Naive thymus-derived CD8-positive, alpha-beta T cell (primary cell): ENCODE results near the gene NAA35. TPM values are rescaled to one million over a fixed set of nuclear protein-coding genes. Genes with fewer than 3 reads are reported as not detected.
"Not testable (repeated sequence)": the region's sequence is repeated elsewhere in the genome, so short reads cannot be mapped to it uniquely, and the experiment has no call there.

Experiments used
- ATAC-seq, 2 donors: fragments of 150-1000 bp; cut with Tn5 transposase in 1 of 2; sonication (Bioruptor Pico), chemical (Tn5 transposase) in 1 of 2; 1 replicate in 1 of 2; 2 replicates in 1 of 2; pipeline ENCODE4 v1.10.0; 2021; ENCODE audit warnings: mild to moderate bottlenecking in 2 of 2, moderate library complexity in 2 of 2
- POLR2A ChIA-PET: fragments of 350-600 bp; sonication (Branson Sonifier 250); formaldehyde crosslinking; loops from one replicate; lab custom pipeline; 2021; ENCODE audit warnings: antibody characterized with exemption; lab: Charles Lee
- DNase-seq, 10 donors: peaks; one replicate each; pipeline versions ENCODE4 v3.0.0 to v3.0.0-alpha.2; 2020 to 2022
- H3K27ac Mint-ChIP-seq, 10 donors: one replicate each; pipeline ENCODE4 v1.8.0; 2020 to 2022; ENCODE audit warnings: mild to moderate bottlenecking in 10 of 10, mixed read lengths in 10 of 10, moderate library complexity in 4 of 10, inconsistent platforms in 1 of 10
- H3K27me3 Mint-ChIP-seq, 5 donors: one replicate each; pipeline ENCODE4 v1.8.0; 2021 to 2022; ENCODE audit warnings: mixed read lengths in 5 of 5
- H3K36me3 Mint-ChIP-seq, 3 donors: one replicate each; pipeline ENCODE4 v1.8.0; 2020 to 2022; ENCODE audit warnings: mixed read lengths in 3 of 3, mild to moderate bottlenecking in 2 of 3, inconsistent platforms in 1 of 3
- H3K4me1 Mint-ChIP-seq, 4 donors: one replicate each; pipeline ENCODE4 v1.8.0; 2021 to 2022; ENCODE audit warnings: mixed read lengths in 4 of 4
- H3K4me3 Mint-ChIP-seq, 10 donors: one replicate each; pipeline ENCODE4 v1.8.0; 2020 to 2022; ENCODE audit warnings: mild to moderate bottlenecking in 10 of 10, mixed read lengths in 10 of 10, moderate library complexity in 6 of 10, inconsistent platforms in 1 of 10
- H3K9me3 Mint-ChIP-seq, 9 donors: one replicate each; pipeline ENCODE4 v1.8.0; 2020 to 2022; ENCODE audit warnings: mixed read lengths in 9 of 9, mild to moderate bottlenecking in 3 of 9, inconsistent platforms in 1 of 9, moderate library complexity in 1 of 9
- polyA plus RNA-seq, 3 donors: library from polyadenylated mRNA; unstranded; fragments of 300-500 nt; fragmentation: Illumina TruSeq; gene quantifications; one replicate each; pipeline ENCODE4 v1.2.3, GENCODE V29; 2021
- total RNA-seq, 8 experiments: library from RNA in 2 of 8; stranded (reverse) in 2 of 8; gene quantifications; one replicate each; pipeline ENCODE4 v1.2.3 and lab custom pipeline; 2021 to 2026

NAA35 gene
- total and polyA plus RNA-seq, 5 experiments from 2014 or later: 15.0 to 32.3 (median 16.3) TPM

- POLR2A ChIA-PET: no interaction called here
- ATAC-seq: no peak
- H3K4me3 Mint-ChIP-seq: peak overlapping the region in 1 of 10 donors; percentile 12
- H3K27ac Mint-ChIP-seq: no peak overlapping the region
- DNase-seq: no peak
- peaks cover 0 to 7% (median 0%) of the 10 kb centered on the region in 9 donors for H3K9me3 Mint-ChIP-seq
- H3K36me3 Mint-ChIP-seq: no peaks in the 10 kb centered on the region
- no peaks in the 10 kb centered on the region for H3K4me1 Mint-ChIP-seq
- peaks cover 0 to 8% (median 0%) of the 10 kb centered on the region in 5 donors for H3K27me3 Mint-ChIP-seq
These were observed 99.3 kb downstream of the NAA35 start for GRCh38 chr9:86039991-86040860.

- no peaks in the 10 kb centered on the region for H3K4me1 Mint-ChIP-seq
These were observed 99.9 kb downstream of the NAA35 start for GRCh38 chr9:86040861-86041155.

GRCh38 chr9:86041311-86041741 lies 100.4 kb downstream of the NAA35 start:
- POLR2A ChIA-PET: no interaction called here
- H3K4me1 Mint-ChIP-seq: no peaks in the 10 kb centered on the region
- ATAC-seq (no peak), DNase-seq (no peak)
- H3K36me3 Mint-ChIP-seq: no peaks in the 10 kb centered on the region
- H3K9me3 Mint-ChIP-seq: peaks cover 0 to 7% (median 0%) of the 10 kb centered on the region in 9 donors
- no peak overlapping the region for H3K4me3 Mint-ChIP-seq
- H3K27ac Mint-ChIP-seq: no peak overlapping the region
- H3K27me3 Mint-ChIP-seq: peaks cover 0 to 8% (median 0%) of the 10 kb centered on the region in 5 donors

More at GRCh38 chr9:86040861-86041155, 99.9 kb downstream of the NAA35 start:
- ATAC-seq (no peak), DNase-seq (no peak)
- Mint-ChIP-seq H3K4me3 (peak overlapping the region in 1 of 10 donors; percentile 12), H3K9me3 (peaks cover 0 to 7% (median 0%) of the 10 kb centered on the region in 9 donors), H3K36me3 (no peaks in the 10 kb centered on the region), H3K27ac (no peak overlapping the region), H3K27me3 (peaks cover 0 to 8% (median 0%) of the 10 kb centered on the region in 5 donors)
- POLR2A ChIA-PET: no interaction called here

GRCh38 chr9:86042199-86042978 lies 101.4 kb downstream of the NAA35 start:
- Mint-ChIP-seq H3K4me1 (no peaks in the 10 kb centered on the region), H3K9me3 (peaks cover 0 to 5% (median 0%) of the 10 kb centered on the region in 9 donors), H3K36me3 (no peaks in the 10 kb centered on the region), H3K27me3 (peaks cover 0 to 5% (median 0%) of the 10 kb centered on the region in 5 donors), H3K27ac (no peak overlapping the region), H3K4me3 (no peak overlapping the region)
- DNase-seq (no peak), ATAC-seq (no peak)
- POLR2A ChIA-PET: no interaction called here

GRCh38 chr9:86043586-86043985 lies 102.6 kb downstream of the NAA35 start:
- H3K27ac Mint-ChIP-seq: no peak overlapping the region
- peaks cover 0 to 3% (median 0%) of the 10 kb centered on the region in 5 donors for H3K27me3 Mint-ChIP-seq
- H3K9me3 Mint-ChIP-seq: peaks cover 0 to 5% (median 0%) of the 10 kb centered on the region in 9 donors
- H3K4me1 Mint-ChIP-seq: no peaks in the 10 kb centered on the region
- no peaks in the 10 kb centered on the region for H3K36me3 Mint-ChIP-seq
- no peak for DNase-seq
- H3K4me3 Mint-ChIP-seq: no peak overlapping the region
- ATAC-seq: no peak
- POLR2A ChIA-PET: no interaction called here

- no peak for DNase-seq
- H3K4me1 Mint-ChIP-seq: no peaks in the 10 kb centered on the region
- H3K27me3 Mint-ChIP-seq: peaks cover 0 to 3% (median 0%) of the 10 kb centered on the region in 5 donors
- POLR2A ChIA-PET: no interaction called here
- no peak overlapping the region for H3K4me3 Mint-ChIP-seq
- no peak for ATAC-seq
- peaks cover 0 to 4% (median 0%) of the 10 kb centered on the region in 9 donors for H3K9me3 Mint-ChIP-seq
- H3K36me3 Mint-ChIP-seq: no peaks in the 10 kb centered on the region
- no peak overlapping the region for H3K27ac Mint-ChIP-seq
These were observed 103.1 kb downstream of the NAA35 start for GRCh38 chr9:86043999-86044398.

GRCh38 chr9:86045654-86046053 lies 104.7 kb downstream of the NAA35 start:
- no peak for ATAC-seq
- POLR2A ChIA-PET: no interaction called here
- DNase-seq: no peak
- Mint-ChIP-seq H3K4me1 (no peaks in the 10 kb centered on the region), H3K27me3 (peaks cover 0 to 2% (median 0%) of the 10 kb centered on the region in 5 donors), H3K36me3 (no peaks in the 10 kb centered on the region), H3K9me3 (peaks cover 0 to 4% (median 0%) of the 10 kb centered on the region in 9 donors), H3K27ac (no peak overlapping the region), H3K4me3 (no peak overlapping the region)

GRCh38 chr9:86046071-86046636 lies 105.2 kb downstream of the NAA35 start:
- no peak overlapping the region for H3K27ac Mint-ChIP-seq

GRCh38 chr9:86046930-86047341 lies 106.0 kb downstream of the NAA35 start:
- H3K4me3 Mint-ChIP-seq: no peak overlapping the region
- no peaks in the 10 kb centered on the region for H3K27me3 Mint-ChIP-seq
- peaks cover 0 to 4% (median 0%) of the 10 kb centered on the region in 9 donors for H3K9me3 Mint-ChIP-seq
- no peaks in the 10 kb centered on the region for H3K4me1 Mint-ChIP-seq
- POLR2A ChIA-PET: no interaction called here
- ATAC-seq (no peak), DNase-seq (no peak)
- no peak overlapping the region for H3K27ac Mint-ChIP-seq
- no peaks in the 10 kb centered on the region for H3K36me3 Mint-ChIP-seq

More at GRCh38 chr9:86046071-86046636, 105.2 kb downstream of the NAA35 start:
- no peaks in the 10 kb centered on the region for H3K4me1 Mint-ChIP-seq
- no peaks in the 10 kb centered on the region for H3K27me3 Mint-ChIP-seq
- POLR2A ChIA-PET: no interaction called here
- peaks cover 0 to 4% (median 0%) of the 10 kb centered on the region in 9 donors for H3K9me3 Mint-ChIP-seq
- H3K36me3 Mint-ChIP-seq: no peaks in the 10 kb centered on the region
- ATAC-seq (no peak), DNase-seq (no peak)
- H3K4me3 Mint-ChIP-seq: no peak overlapping the region

- POLR2A ChIA-PET: no interaction called here
- no peaks in the 10 kb centered on the region for H3K4me1 Mint-ChIP-seq
- H3K9me3 Mint-ChIP-seq: peaks cover 0 to 4% (median 0%) of the 10 kb centered on the region in 9 donors
- H3K36me3 Mint-ChIP-seq: no peaks in the 10 kb centered on the region
- DNase-seq (no peak), ATAC-seq (no peak)
- no peaks in the 10 kb centered on the region for H3K27me3 Mint-ChIP-seq
- no peak overlapping the region for H3K27ac Mint-ChIP-seq
- H3K4me3 Mint-ChIP-seq: no peak overlapping the region
These were observed 106.4 kb downstream of the NAA35 start for GRCh38 chr9:86047361-86047760.

GRCh38 chr9:86048018-86048742 lies 107.2 kb downstream of the NAA35 start:
- H3K36me3 Mint-ChIP-seq, H3K27me3 Mint-ChIP-seq: not testable (repeated sequence)

More at GRCh38 chr9:86048018-86048742, 107.2 kb downstream of the NAA35 start:
- ATAC-seq, DNase-seq, POLR2A ChIA-PET, H3K4me1 Mint-ChIP-seq, H3K27ac Mint-ChIP-seq, H3K9me3 Mint-ChIP-seq, H3K4me3 Mint-ChIP-seq: not testable (repeated sequence)
